ENCODE results near the gene ITPR2. TPM values are rescaled to one million over a fixed set of nuclear protein-coding genes. Genes with fewer than 3 reads are reported as not detected.
A peak's percentile ranks its signal among the peaks of the same experiment; 100 is the strongest.
"Not testable (repeated sequence)": the region's sequence is repeated elsewhere in the genome, so short reads cannot be mapped to it uniquely, and the experiment has no call there.

The ITPR2 gene
- total RNA-seq, 1 experiment from 2014 or later: 13.6 TPM

DNA sequence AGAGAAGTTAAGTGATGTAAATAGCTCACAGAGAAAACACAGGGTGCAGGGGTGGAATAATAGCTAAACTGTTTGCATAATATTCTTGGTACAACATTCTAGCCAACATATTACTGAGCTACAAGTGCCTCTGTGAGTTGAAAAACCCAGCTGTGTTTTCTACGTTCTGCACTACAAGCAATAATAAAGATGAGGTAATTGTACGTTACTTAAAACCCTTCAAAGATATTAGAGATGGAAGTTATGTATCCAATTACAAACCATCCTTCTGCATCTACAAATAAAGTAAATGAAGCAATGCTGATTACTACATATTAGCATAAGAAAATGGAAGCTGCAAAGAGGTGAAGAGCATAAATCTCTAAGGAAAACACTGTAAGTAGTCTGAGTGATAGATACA lies 366.3 kb downstream of the ITPR2 start:
- no peak for DNase-seq (ENCODE audit: low read depth)

DNA sequence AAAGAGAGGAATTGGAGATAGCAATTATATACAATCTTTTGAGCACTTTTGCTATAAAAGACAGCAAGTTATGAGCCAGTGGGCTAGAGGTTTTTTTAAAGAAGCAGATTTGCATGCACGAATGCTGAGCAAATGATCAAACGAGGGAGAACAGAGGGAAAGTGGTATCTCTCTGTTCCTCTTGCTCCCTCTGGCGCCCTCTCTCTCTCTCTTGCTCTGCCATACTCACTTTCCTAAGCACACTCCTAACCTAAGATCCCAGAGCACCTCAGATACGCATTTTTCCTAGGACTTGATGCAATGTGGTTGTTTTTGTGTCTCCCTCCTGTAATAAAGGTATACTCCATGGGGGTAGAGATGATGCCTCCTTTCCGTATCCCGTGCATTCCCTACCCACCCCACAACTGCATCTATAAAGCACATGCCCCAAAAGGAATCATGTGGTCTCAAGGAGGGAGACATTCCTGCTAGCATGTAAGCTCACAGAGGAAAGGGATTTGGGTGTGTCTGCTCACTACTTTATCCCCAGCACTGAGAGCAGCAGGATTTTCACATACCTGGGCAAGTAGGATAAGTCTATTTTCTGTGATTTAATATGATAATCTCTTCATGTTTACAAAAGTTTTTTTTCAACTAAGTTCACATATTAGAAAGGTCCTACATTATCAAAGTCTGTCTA lies 367.4 kb downstream of the ITPR2 start:
- no peak for DNase-seq (ENCODE audit: low read depth)

DNA sequence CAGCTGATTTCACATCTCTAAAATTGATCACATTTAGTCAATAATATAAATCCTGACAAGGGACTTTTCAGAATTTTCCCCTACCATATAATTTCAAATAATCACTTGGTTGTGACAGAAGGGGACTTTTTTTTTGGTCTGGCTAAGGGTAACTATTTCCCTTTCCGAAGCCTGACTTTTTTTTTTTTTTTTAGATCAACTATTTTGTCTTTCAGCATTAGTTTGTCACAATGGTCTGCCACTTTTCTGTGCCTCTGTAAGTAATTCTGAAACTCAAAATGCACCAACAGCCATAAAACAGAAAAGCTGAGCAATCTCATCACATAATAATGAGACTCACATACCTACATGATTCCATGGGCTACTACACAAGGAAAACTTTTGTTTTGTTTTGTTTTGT lies 371.2 kb downstream of the ITPR2 start:
- DNase-seq (ENCODE audit: low read depth): no peak

DNA sequence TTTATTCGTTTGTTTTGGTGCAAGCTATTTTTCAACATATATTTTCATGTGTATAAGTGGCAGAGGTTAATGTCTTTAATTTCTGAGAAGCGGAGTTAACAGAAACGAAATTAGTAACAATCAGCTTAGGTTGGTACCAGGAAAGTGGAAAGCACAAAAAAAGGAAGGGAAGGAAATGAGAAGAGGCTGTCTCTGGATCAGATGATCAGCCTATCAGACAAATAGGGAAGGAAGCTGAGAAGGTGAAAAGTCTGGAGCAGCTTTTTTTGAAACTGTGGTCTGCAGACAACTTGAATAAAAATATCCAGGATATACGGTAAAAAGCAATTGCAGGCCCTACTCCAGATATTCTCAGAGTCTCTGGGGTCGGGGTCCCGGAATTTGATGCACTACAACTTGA lies 372.6 kb downstream of the ITPR2 start:
- DNase-seq (ENCODE audit: low read depth): no peak

DNA sequence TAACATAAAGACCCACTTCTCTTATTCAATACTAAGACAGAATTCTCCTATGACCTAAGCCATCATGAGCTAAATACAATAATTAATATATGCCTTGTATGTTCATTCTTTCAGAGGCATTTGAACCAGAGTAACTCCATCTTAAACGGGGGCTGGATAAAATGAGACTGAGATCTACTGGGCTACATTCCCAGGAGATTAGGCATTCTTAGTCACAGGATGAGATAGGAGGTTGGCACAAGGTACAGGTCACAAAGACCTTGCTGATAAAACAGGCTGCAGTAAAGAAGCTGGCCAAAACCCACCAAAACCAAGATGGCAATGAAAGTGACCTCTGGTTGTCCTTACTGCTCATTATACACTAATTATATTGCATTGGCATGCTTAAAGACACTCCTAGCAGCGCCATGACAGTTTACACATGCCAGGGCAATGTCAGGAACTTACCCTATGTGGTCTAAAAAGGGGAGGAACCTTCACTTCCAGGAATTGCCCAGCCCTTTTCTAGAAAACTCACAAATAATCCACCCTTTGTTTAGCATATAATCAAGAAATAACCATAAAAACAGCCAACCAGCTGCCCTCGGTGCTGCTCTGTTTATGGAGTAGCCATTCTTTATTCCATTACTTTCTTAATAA lies 376.9 kb downstream of the ITPR2 start:
- peak; percentile 70 for DNase-seq (ENCODE audit: low read depth)

DNA sequence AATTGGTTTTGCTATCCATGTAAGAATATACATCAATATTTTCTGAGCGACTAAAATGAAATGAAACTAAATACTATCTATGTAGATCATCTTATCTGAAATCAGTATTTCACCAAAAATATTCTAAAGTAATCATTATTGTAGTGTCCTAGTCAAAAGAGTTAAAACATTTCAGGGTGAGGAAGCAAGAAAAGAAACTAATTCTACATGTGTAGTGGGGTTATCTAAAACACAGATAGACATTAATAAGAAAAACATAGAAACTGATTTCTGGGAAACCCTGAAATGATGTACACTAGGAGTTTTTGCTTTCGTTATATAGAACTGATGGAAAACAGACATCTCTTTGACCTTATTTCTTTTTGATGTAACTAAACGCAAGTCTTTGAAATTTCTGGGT lies 379.7 kb downstream of the ITPR2 start:
- no peak for DNase-seq (ENCODE audit: low read depth)

DNA sequence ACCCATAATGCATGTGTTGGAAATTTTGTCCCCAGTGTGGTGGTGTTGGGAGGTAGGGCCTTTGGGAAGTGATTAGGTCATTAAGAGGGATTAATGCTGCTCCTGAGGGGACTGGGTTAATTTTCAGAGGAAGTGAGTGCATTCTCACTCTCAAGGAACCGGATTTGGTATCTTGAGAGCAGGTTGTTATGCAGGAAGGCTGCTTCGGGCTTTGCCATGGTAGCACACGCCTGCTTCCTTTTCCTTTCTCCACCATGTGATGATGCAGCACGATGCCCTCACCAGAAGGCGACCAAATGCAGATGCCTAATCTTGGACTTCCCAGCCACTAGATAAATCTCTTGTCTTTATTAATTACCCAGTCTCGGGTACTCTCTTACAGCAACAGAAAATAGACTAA lies 380.5 kb downstream of the ITPR2 start:
- DNase-seq (ENCODE audit: low read depth): no peak

DNA sequence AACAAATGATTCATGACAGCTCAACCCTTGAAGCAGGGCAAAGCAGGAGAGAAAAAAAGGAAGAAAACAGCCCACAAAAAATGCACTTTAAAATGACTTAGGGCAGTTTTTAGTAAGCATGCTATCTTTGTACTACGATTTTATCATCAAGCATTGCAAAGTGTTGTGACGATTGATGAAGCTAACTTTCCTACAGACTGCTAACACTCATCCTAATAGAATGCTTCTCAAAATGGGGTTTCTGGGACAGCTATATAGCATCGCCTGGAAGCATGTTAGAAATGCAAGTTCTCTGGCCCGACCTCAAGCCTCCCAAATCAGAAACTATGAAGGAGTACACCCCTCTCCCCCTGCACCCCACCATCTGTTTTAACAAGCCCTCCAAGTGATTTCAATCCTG lies 381.2 kb downstream of the ITPR2 start:
- DNase-seq (ENCODE audit: low read depth): no peak

DNA sequence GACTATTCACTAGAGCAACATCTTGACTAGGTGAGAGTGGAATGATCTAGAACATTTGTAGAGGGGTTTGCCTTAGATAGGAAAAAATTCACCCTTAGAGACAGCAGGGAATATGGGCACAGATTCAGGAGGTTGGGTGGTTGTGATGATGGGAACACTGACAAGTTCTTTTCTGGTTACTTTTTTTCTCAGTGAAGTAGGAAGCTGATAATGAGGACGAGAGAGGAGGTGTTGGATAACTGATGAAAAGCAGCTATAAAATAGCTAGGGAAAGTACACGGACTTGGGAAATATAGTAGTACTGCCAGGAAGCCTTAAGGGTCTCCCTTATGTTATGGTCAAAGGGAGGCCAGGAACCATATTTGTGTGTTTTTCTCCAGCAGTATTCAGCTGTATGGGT lies 387.1 kb downstream of the ITPR2 start:
- no peak for DNase-seq (ENCODE audit: low read depth)

DNA sequence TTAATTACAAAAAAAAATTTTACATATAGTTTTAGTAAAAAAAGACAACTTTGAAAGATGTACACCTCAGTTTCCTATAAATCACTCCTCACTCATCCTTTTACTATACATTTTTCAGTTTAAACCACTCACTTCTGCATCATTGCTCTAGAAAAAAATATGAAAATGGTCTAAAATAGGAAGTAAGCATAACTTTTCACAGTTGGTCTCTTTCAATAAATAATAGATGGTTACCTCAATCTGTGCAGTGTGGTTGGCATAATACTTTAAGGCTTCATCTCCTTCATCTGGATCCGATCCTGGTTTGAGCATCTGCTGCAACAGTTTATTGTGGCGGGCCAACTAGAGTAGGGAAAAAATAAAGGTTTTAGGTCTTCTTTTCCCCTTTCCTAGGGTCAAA lies 389.7 kb downstream of the ITPR2 start:
- no peak for DNase-seq (ENCODE audit: low read depth)

DNA sequence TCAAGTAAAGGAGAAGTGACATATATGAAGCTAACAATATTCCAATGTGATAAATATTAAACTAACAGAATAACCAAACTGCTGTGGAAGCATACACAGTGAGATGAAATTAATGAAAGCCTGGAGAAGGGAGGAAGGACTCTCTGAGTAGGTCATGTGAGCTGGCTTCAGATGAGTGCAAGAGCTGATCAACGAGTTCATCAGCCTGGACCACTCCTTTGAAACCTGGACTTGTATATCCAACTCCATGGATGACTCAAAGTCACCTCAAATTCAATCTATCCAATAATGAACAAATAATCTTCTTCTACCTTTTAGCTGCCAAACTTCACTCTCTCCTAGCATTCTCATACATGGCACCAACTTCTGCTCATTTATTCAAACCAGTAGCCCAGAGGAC lies 391.6 kb downstream of the ITPR2 start:
- no peak for DNase-seq (ENCODE audit: low read depth)

DNA sequence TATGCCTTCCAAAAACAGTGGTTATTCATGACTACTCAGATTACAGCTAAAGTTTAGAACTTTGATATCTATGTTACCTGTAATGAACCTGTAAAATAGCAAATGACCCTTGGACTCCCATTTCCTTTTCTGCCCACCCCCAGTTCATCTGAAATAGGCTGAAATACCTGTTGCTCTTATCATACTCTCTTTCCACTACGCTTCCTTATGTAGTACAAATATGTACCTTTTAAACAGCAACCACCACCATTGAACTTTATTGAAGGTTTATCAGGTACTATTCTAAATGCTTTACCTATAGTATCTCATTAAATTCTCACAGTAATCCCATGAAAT lies 398.0 kb downstream of the ITPR2 start:
- DNase-seq (ENCODE audit: low read depth): no peak

DNA sequence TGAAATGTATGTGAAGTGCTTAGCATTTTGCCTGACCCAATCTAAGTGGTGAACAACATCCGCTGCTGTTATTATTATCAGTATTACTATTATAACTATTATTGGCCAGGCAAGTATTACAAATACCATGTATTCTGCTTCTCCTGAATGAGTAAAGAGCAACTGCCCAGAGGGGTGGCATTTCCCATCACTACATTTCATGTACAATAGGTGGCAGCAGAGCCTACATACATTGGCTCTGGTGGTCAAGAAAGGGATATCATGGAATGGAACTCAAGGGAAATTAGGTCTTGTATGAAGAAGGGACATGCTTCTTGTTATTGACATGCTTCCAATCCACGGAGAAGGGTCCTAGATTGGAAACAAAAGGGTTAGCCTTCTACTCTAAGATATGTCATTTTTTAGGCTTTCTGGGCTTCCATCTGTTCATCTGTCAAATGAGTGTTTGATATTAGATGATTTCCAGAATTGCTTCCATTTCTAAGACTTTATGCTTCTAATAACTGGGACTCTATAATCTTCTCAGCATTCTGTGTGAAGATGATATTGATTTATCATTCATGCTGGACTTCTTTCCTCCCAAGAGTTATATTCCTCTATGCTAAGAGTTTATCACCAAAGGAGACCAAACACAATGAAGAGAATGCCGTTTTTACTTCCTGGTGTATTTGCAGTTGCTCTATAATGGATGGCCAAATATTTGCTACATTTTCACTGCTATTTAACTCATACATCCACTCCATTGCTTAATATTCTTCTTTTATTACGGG lies 398.5 kb downstream of the ITPR2 start:
- peak; percentile 64 for DNase-seq (ENCODE audit: low read depth)

DNA sequence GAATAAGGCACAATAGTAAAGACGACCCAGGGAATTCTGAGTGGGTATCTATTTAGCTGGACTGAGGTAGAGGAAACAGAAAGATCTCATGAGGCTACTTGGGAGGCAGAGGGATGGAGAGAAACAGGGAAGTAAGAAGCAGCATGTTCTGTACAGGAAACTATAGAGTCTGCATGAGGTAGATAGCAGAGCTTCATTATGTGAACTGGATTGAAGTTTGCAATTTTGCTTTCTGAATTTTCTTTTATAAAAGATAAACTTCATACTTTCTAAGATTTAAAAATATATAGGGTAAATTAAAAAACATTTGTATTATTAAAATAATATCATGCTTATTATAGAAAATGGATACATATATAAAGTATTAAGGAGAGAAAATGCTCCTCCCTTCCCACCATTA lies 399.3 kb downstream of the ITPR2 start:
- DNase-seq (ENCODE audit: low read depth): not testable (repeated sequence)

DNA sequence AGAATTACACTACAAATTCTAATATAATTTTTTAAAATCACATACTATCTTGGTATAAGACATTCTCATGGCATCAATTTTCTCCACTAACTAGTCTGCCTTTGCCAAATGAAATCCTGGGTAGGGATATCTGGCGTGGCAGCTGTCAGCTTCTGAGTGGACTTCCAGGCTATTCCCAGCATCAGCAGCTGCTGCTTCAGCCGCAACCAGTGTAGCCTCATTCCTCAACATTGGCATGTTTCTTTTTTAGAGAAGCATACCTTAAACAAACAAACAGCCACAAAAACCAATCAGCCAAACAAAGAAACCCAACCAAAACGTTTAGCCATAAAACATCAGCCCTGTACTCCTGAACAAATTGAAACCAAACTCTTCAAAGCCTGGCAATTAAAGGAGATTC lies 401.8 kb downstream of the ITPR2 start:
- DNase-seq (ENCODE audit: low read depth): no peak

DNA sequence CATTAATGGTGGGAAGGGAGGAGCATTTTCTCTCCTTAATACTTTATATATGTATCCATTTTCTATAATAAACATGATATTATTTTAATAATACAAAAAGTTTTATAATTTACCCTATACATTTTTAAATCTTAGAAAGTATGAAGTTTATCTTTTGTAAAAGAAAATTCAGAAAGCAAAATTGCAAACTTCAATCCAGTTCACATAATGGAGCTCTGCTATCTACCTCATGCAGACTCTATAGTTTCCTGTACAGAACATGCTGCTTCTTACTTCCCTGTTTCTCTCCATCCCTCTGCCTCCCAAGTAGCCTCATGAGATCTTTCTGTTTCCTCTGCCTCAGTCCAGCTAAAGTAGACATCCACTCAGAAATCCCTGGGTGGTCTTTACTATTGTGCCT lies 402.4 kb downstream of the ITPR2 start:
- not testable (repeated sequence) for DNase-seq (ENCODE audit: low read depth)

DNA sequence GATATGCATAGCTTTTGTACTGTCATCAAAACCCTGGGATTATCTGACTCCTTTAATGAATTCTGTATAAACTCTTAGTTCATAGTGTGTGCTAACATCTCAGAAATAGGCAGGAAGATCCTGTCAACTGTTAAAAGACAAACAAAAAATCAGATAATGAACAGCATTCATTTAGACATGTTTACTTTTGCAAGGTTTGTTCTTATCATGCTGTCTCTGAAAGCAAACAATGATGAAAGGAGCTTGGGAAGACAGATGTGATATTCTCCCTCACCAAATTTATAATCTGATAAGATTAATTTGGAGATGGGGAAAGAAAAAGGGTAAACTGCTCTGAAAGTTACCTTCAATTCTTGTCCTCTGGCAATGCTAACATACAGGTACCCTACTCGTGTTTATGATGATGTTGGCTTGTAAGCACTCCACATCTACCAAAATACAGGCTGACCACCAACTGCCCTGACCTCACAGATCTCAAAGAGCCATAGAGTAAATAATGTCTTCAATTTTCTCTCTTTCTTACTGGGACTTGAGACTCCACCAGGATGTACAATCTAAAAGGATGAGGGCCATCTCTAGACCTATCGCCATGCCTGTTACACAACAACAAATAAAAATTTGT lies 403.8 kb downstream of the ITPR2 start:
- DNase-seq (ENCODE audit: low read depth): no peak

DNA sequence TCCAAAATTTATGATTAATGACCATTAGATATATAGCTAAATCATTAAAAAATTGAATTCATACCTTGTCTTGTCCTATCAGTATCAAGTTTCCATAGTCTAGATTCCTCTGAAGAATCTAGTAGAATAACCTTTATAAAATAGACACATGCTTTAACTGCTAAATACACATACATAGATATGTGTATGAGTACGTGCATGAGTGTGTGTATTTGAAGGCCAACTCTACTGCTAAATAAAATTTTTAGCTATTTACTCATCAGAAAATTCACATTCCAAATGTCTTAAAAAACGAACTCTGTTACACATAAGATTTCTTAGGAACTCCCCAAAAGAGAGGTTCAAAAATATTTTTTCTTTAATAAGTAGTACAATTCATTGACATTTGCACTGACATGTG lies 404.6 kb downstream of the ITPR2 start:
- DNase-seq (ENCODE audit: low read depth): no peak

DNA sequence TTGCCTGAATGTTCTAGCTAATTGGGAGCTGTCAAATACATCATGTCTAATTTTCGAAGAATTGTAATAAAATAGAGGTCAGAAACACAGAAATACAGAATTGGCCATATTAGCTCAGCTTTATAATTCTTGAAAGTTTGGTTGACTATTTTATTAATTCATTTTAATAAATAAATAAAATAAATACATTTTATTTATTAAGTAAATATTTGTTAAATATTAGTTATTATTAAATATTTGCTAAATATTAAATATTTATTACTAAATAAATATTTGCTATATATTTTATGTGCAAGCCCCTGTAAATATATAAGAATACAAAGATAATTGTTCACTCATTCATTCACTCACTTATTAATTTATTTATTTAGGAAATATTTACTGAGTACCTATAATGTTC lies 406.3 kb downstream of the ITPR2 start:
- DNase-seq (ENCODE audit: low read depth): no peak

DNA sequence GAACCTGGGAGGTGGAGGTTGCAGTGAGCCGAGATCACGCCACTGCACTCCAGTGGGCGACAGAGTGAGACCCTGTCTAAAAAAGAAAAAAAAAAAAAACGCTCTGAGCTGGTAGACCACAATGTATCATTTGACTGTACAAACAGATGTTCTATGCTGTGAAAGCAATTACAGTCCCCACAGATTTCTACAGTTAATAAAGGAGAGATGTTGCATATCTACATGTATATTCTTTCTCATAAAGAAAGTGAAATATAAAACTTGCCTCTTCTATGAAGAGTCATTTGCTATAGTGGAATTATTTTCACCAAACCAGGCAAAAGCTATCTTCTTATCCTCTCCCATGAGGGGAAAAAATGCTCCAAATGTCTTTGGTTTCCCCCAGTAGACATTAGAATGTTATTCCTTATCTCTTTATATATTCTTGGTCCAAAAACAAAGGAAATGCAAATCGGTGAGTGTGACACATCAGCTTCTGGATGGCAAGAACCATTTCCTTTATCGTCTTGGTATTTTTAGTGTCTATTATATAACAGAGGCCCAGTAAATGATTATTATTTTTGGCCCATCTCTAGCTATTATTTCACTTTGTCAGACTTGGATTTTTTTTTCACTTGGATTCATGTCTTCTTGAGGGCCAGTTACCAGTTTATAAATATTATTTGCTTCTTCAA lies 407.3 kb downstream of the ITPR2 start:
- peak; percentile 3 for DNase-seq (ENCODE audit: low read depth)

DNA sequence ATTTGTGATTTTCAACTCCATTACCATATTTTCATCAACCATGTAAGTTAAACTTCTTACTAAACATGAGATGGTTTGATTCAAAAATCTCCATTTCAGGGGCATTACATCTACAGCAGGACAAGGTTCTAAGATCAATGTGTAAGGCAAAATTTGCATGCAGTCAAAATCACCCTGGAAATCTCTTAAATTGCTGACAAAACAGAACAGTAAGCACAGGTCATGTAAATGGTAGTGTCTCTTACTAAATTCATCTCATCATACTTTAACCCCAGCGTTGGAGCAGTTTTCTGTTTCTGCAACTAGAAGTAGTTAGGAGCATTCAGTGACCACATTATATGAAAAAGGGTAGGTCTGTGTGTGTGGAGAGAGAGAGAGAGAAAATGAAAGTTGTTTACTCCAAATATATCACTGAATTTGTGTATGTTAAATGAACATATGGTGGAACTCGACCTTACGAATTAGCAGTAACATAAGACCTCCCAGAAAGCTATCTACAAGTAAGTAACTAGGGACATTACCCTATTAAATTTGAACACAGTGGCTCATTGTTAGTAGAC lies 410.1 kb downstream of the ITPR2 start:
- no peak for DNase-seq (ENCODE audit: low read depth)

DNA sequence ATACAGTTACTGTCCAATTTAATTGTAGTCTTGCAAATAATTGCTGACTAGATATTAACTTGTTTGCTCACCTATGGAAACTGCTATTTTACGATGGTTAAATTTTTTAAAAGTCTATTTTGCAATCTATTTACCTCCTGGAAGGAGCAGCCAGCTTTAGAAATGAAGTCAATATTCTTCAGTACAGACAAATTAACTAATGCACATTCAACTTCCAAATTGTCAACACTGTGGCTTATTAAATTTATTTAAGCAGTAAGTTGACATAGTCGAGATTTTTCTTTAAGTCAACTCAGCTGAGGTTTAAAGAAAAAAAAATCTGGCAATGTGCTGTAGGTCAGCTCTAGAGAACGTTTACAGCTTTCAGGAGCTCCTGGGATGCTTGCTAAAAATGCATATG lies 416.4 kb downstream of the ITPR2 start:
- DNase-seq (ENCODE audit: low read depth): no peak

Measured in M059J (cell line).